Fibroblast of the aortic adventitia (primary cell): ENCODE results near the gene SACM1L. TPM values are rescaled to one million over a fixed set of nuclear protein-coding genes. Genes with fewer than 3 reads are reported as not detected.

Experiments
- DNase-seq: peaks from one replicate; pipeline ENCODE4 v3.0.0-alpha.2; 2010; ENCODE audit warnings: low read depth
- H3K4me3 ChIP-seq: 2 replicates; pipeline ENCODE4 v1.5.1; 2011; ENCODE audit warnings: low read depth, mild to moderate bottlenecking, control low read depth, low read length, moderate library complexity
- CTCF ChIP-seq: IDR thresholded peaks from 2 replicates; pipeline ENCODE4 v1.5.1; 2011; ENCODE audit warnings: mild to moderate bottlenecking, low read length, control low read depth, inconsistent platforms; ENCODE audit not compliant: insufficient read depth
- total RNA-seq: library from RNA; depleted of rRNA; stranded (reverse); fragments of >200 nt; gene quantifications from 2 replicates; pipeline ENCODE4 v1.2.3, GENCODE V29; 2012; ENCODE audit warnings: low replicate concordance

The SACM1L gene
- total RNA-seq, 1 donor, result 30.7 TPM

GRCh38 chr3:45656575-45657363, 32.4 kb upstream of the SACM1L start:
- H3K4me3 ChIP-seq, result no peak overlapping the region
- DNase-seq, result peak; percentile 97
- peak; percentile 93 for TF ChIP-seq CTCF

GRCh38 chr3:45657853-45658252, 31.3 kb upstream of the SACM1L start:
- DNase-seq, result no peak
- no peak overlapping the region for H3K4me3 ChIP-seq
- TF ChIP-seq CTCF, result no peak

- no peak overlapping the region for H3K4me3 ChIP-seq
- DNase-seq, result peak; percentile 94
- TF ChIP-seq CTCF, result peak; percentile 99
Observed at GRCh38 chr3:45659661-45660566, 29.3 kb upstream of the SACM1L start.

- no peak for TF ChIP-seq CTCF
- no peak overlapping the region for H3K4me3 ChIP-seq
- DNase-seq, result no peak
Observed at GRCh38 chr3:45660567-45660901, 28.7 kb upstream of the SACM1L start.

- TF ChIP-seq CTCF, result no peak
- peak overlapping the region; percentile 9 for H3K4me3 ChIP-seq
- no peak for DNase-seq
Observed at GRCh38 chr3:45664578-45664977, 24.6 kb upstream of the SACM1L start.

- TF ChIP-seq CTCF, result peak; percentile 31
- H3K4me3 ChIP-seq, result no peak overlapping the region
- DNase-seq, result no peak
Observed at GRCh38 chr3:45665101-45665572, 24.1 kb upstream of the SACM1L start.
